ENCODE measurements around the gene DACT1. TPM values are rescaled to one million over a fixed set of nuclear protein-coding genes. Genes with fewer than 3 reads are reported as not detected.

Gene DACT1
- total and polyA plus RNA-seq, 4 experiments from 2014 or later = 1.1 to 8.0 (median 1.6) TPM

GRCh38 chr14:58641509-58641908 is 3.7 kb downstream of the DACT1 start:
- Histone ChIP-seq H3K4me1 (ENCODE audit: insufficient read depth, low read length) (peaks cover 9% of the 10 kb centered on the region), H3K9me3 (ENCODE audit: control insufficient read depth in 1 of 2, low read length in 2 of 2) (no peaks in the 10 kb centered on the region), H3K36me3 (ENCODE audit: insufficient read depth, low read length) (no peaks in the 10 kb centered on the region), H3K27me3 (ENCODE audit: insufficient read depth, low read length) (peaks cover 23% of the 10 kb centered on the region), H3K4me3 (ENCODE audit: low read length in 2 of 2) (no peak overlapping the region), H3K27ac (ENCODE audit: low read depth, low read length) (no peak overlapping the region)
- CTCF ChIA-PET (ENCODE audit: partially characterized antibody) = no interaction called here
- peaks cover 0 to 2% of the 10 kb centered on the region in 2 donors for H3K36me3 Mint-ChIP-seq
- DNase-seq = no peak
- peaks cover 5 to 27% (median 16%) of the 10 kb centered on the region in 4 donors for H3K4me1 Mint-ChIP-seq
- no peak overlapping the region for H3K27ac Mint-ChIP-seq
- intact Hi-C loops (cut with micrococcal nuclease) = loop anchor here (5.0 kb wide), 1 partner anchor 416 kb away; no protein-coding TSS in a partner anchor
- H3K27me3 Mint-ChIP-seq = peaks cover 29 to 38% of the 10 kb centered on the region in 2 donors
- H3K9me3 Mint-ChIP-seq = no peaks in the 10 kb centered on the region
- POLR2A ChIA-PET (ENCODE audit: partially characterized antibody) = no interaction called here
- H3K4me3 Mint-ChIP-seq = peak overlapping the region in 1 of 8 donors; percentile 10

GRCh38 chr14:58643366-58643765 is 5.6 kb downstream of the DACT1 start:
- H3K9me3 Mint-ChIP-seq = no peaks in the 10 kb centered on the region
- H3K36me3 ChIP-seq (ENCODE audit: insufficient read depth, low read length) = no peaks in the 10 kb centered on the region
- H3K36me3 Mint-ChIP-seq = no peaks in the 10 kb centered on the region
- POLR2A ChIA-PET (ENCODE audit: partially characterized antibody) = no interaction called here
- H3K27ac ChIP-seq (ENCODE audit: low read depth, low read length) = no peak overlapping the region
- peak overlapping the region in 1 of 7 donors; percentile 43 for H3K27ac Mint-ChIP-seq
- H3K4me1 Mint-ChIP-seq = peaks cover under 1 to 20% (median 10%) of the 10 kb centered on the region in 4 donors
- no peak for DNase-seq
- H3K4me3 Mint-ChIP-seq = peak overlapping the region in 1 of 8 donors; percentile 12
- peaks cover 25 to 33% of the 10 kb centered on the region in 2 donors for H3K27me3 Mint-ChIP-seq
- H3K4me1 ChIP-seq (ENCODE audit: insufficient read depth, low read length) = peaks cover 7% of the 10 kb centered on the region
- peaks cover 23% of the 10 kb centered on the region for H3K27me3 ChIP-seq (ENCODE audit: insufficient read depth, low read length)
- H3K9me3 ChIP-seq (ENCODE audit: control insufficient read depth in 1 of 2, low read length in 2 of 2) = no peaks in the 10 kb centered on the region
- intact Hi-C loops (cut with micrococcal nuclease) = loop anchor here (5.0 kb wide), 1 partner anchor 414 kb away; no protein-coding TSS in a partner anchor
- CTCF ChIA-PET (ENCODE audit: partially characterized antibody) = no interaction called here
- no peak overlapping the region for H3K4me3 ChIP-seq (ENCODE audit: low read length in 2 of 2)

GRCh38 chr14:58645641-58646040 is 7.9 kb downstream of the DACT1 start:
- Mint-ChIP-seq H3K36me3 (no peaks in the 10 kb centered on the region), H3K4me1 (no peaks in the 10 kb centered on the region), H3K27ac (peak overlapping the region in 1 of 7 donors; percentile 76), H3K27me3 (peaks cover 5 to 15% of the 10 kb centered on the region in 2 donors), H3K9me3 (no peaks in the 10 kb centered on the region), H3K4me3 (no peak overlapping the region)
- POLR2A ChIA-PET (ENCODE audit: partially characterized antibody) = no interaction called here
- intact Hi-C loops (cut with micrococcal nuclease) = no loop called here
- Histone ChIP-seq H3K36me3 (ENCODE audit: insufficient read depth, low read length) (no peaks in the 10 kb centered on the region), H3K4me3 (ENCODE audit: low read length in 2 of 2) (no peak overlapping the region), H3K4me1 (ENCODE audit: insufficient read depth, low read length) (no peaks in the 10 kb centered on the region), H3K27ac (ENCODE audit: low read depth, low read length) (no peak overlapping the region), H3K27me3 (ENCODE audit: insufficient read depth, low read length) (peaks cover 3% of the 10 kb centered on the region), H3K9me3 (ENCODE audit: control insufficient read depth in 1 of 2, low read length in 2 of 2) (no peaks in the 10 kb centered on the region)
- DNase-seq = no peak
- CTCF ChIA-PET (ENCODE audit: partially characterized antibody) = no interaction called here

- H3K36me3 ChIP-seq (ENCODE audit: insufficient read depth, low read length) = no peaks in the 10 kb centered on the region
- peaks cover 0 to 11% of the 10 kb centered on the region in 2 donors for H3K27me3 Mint-ChIP-seq
- H3K27ac Mint-ChIP-seq = no peak overlapping the region
- DNase-seq = no peak
- no peaks in the 10 kb centered on the region for H3K27me3 ChIP-seq (ENCODE audit: insufficient read depth, low read length)
- ChIA-PET POLR2A (ENCODE audit: partially characterized antibody) (no interaction called here), CTCF (ENCODE audit: partially characterized antibody) (no interaction called here)
- no peaks in the 10 kb centered on the region for H3K36me3 Mint-ChIP-seq
- H3K4me3 Mint-ChIP-seq = no peak overlapping the region
- H3K27ac ChIP-seq (ENCODE audit: low read depth, low read length) = no peak overlapping the region
- no peaks in the 10 kb centered on the region for H3K9me3 ChIP-seq (ENCODE audit: control insufficient read depth in 1 of 2, low read length in 2 of 2)
- intact Hi-C loops (cut with micrococcal nuclease) = no loop called here
- no peak overlapping the region for H3K4me3 ChIP-seq (ENCODE audit: low read length in 2 of 2)
- H3K9me3 Mint-ChIP-seq = no peaks in the 10 kb centered on the region
- H3K4me1 ChIP-seq (ENCODE audit: insufficient read depth, low read length) = no peaks in the 10 kb centered on the region
- no peaks in the 10 kb centered on the region for H3K4me1 Mint-ChIP-seq
These were observed 8.7 kb downstream of the DACT1 start for GRCh38 chr14:58646479-58646878.

- POLR2A ChIA-PET (ENCODE audit: partially characterized antibody) = no interaction called here
These were observed 10.0 kb downstream of the DACT1 start for GRCh38 chr14:58647777-58648176.

DNA sequence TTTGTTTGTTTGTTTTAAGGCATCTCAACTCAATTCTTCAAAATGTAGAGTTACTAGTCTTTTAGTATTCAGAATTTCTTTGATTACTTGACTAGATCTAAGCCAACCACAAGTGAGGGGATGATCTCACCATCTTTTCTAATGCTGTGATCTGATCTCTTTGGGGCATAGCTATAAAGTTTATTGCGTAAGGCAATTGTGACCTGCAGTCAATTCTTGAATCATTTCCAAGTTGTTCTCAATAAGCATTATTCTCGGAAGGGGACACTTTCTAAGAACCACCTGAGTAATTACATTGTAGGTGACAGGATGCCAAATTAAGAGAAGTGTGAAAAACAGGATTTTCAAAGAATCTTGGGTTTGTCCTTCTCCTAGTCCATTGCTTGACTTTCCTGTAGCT is 13.1 kb downstream of the DACT1 start:
- no peak for DNase-seq
- Histone ChIP-seq H3K27me3 (ENCODE audit: insufficient read depth, low read length) (no peaks in the 10 kb centered on the region), H3K4me3 (ENCODE audit: low read length in 2 of 2) (no peak overlapping the region), H3K27ac (ENCODE audit: low read depth, low read length) (no peak overlapping the region), H3K36me3 (ENCODE audit: insufficient read depth, low read length) (no peaks in the 10 kb centered on the region), H3K9me3 (ENCODE audit: control insufficient read depth in 1 of 2, low read length in 2 of 2) (no peaks in the 10 kb centered on the region), H3K4me1 (ENCODE audit: insufficient read depth, low read length) (no peaks in the 10 kb centered on the region)
- no peak overlapping the region for H3K4me3 Mint-ChIP-seq
- intact Hi-C loops (cut with micrococcal nuclease) = no loop called here
- H3K27ac Mint-ChIP-seq = no peak overlapping the region
- no peaks in the 10 kb centered on the region for H3K36me3 Mint-ChIP-seq
- CTCF ChIA-PET (ENCODE audit: partially characterized antibody) = no interaction called here
- H3K9me3 Mint-ChIP-seq = peaks cover 0 to 3% (median 0%) of the 10 kb centered on the region in 8 donors
- POLR2A ChIA-PET (ENCODE audit: partially characterized antibody) = no interaction called here
- no peaks in the 10 kb centered on the region for H3K4me1 Mint-ChIP-seq
- H3K27me3 Mint-ChIP-seq = peaks cover 1 to 3% of the 10 kb centered on the region in 2 donors

More at GRCh38 chr14:58647777-58648176, 10.0 kb downstream of the DACT1 start:
- no peaks in the 10 kb centered on the region for H3K27me3 ChIP-seq (ENCODE audit: insufficient read depth, low read length)
- Mint-ChIP-seq H3K27me3 (peaks cover 0 to 4% of the 10 kb centered on the region in 2 donors), H3K4me3 (no peak overlapping the region), H3K9me3 (no peaks in the 10 kb centered on the region), H3K36me3 (no peaks in the 10 kb centered on the region), H3K4me1 (no peaks in the 10 kb centered on the region), H3K27ac (no peak overlapping the region)
- H3K4me3 ChIP-seq (ENCODE audit: low read length in 2 of 2) = no peak overlapping the region
- H3K27ac ChIP-seq (ENCODE audit: low read depth, low read length) = no peak overlapping the region
- CTCF ChIA-PET (ENCODE audit: partially characterized antibody) = no interaction called here
- no peaks in the 10 kb centered on the region for H3K4me1 ChIP-seq (ENCODE audit: insufficient read depth, low read length)
- no peaks in the 10 kb centered on the region for H3K9me3 ChIP-seq (ENCODE audit: control insufficient read depth in 1 of 2, low read length in 2 of 2)
- H3K36me3 ChIP-seq (ENCODE audit: insufficient read depth, low read length) = no peaks in the 10 kb centered on the region
- no peak for DNase-seq
- intact Hi-C loops (cut with micrococcal nuclease) = no loop called here

- Histone ChIP-seq H3K27me3 (ENCODE audit: insufficient read depth, low read length) (no peaks in the 10 kb centered on the region), H3K27ac (ENCODE audit: low read depth, low read length) (no peak overlapping the region), H3K4me3 (ENCODE audit: low read length in 2 of 2) (no peak overlapping the region), H3K4me1 (ENCODE audit: insufficient read depth, low read length) (no peaks in the 10 kb centered on the region), H3K9me3 (ENCODE audit: control insufficient read depth in 1 of 2, low read length in 2 of 2) (no peaks in the 10 kb centered on the region), H3K36me3 (ENCODE audit: insufficient read depth, low read length) (no peaks in the 10 kb centered on the region)
- Mint-ChIP-seq H3K4me3 (no peak overlapping the region), H3K4me1 (peaks cover 0 to 3% (median 0%) of the 10 kb centered on the region in 4 donors), H3K27me3 (peaks cover 3% of the 10 kb centered on the region in 2 donors), H3K27ac (no peak overlapping the region), H3K36me3 (no peaks in the 10 kb centered on the region), H3K9me3 (peaks cover 0 to 4% (median 0%) of the 10 kb centered on the region in 8 donors)
- DNase-seq = no peak
- intact Hi-C loops (cut with micrococcal nuclease) = no loop called here
- ChIA-PET CTCF (ENCODE audit: partially characterized antibody) (no interaction called here), POLR2A (ENCODE audit: partially characterized antibody) (no interaction called here)
These were observed 19.1 kb downstream of the DACT1 start for GRCh38 chr14:58656671-58657411.

Data from CD4-positive, alpha-beta memory T cell (primary cell).